Urothelium cell line (cell line): ENCODE results near the gene FETUB.

Experiments
- DNase-seq: peaks from one replicate; pipeline ENCODE4 v3.0.0; 2011; ENCODE audit warnings: low spot score, mixed read lengths
- FAIRE-seq: peaks from 2 replicates; lab custom pipeline; 2011; peaks lifted over from hg19 to GRCh38; lab: Jason Lieb, UNC

FETUB gene

GRCh38 chr3:186612721-186613636, 27.2 kb upstream of the FETUB start, which contains the start of gene AHSG:
Gene AHSG, plus strand, starts transcription at chr3:186613060. Its CDS starts 82 bp downstream, at chr3:186613142.
- DNase-seq: no peak
- FAIRE-seq: no peak

DNA sequence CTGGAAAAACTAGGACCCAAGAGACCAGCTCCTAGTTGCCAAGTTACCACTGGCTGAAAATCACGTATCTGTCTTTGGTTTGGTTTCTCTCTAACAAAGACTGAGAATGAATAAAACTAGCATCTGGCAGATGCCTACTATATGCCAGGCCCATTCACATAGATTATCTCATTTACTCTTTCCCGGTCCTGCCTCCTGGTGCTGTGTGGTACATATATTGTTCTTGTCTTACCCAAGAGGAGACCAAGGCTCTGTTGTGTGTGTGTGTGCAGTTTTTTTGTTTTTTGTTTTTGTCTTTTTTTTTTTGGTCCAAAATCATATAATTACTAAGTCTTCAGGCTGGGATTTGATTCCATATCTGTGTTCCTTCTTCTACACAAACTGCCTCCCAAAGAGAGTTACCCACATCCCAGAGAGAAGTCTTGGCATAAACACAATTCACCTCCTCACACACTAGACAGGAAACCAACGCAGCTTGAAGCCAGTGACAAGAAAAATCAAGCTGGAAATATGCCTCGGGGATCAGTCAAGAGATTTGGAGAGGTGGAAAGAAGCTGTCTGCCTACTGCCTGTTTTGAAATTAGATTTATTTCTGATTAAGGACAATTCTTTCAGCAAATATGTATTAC, 26.4 kb upstream of the FETUB start:
- FAIRE-seq: no peak

GRCh38 chr3:186614266-186614596, 26.0 kb upstream of the FETUB start:
- DNase-seq (no peak), FAIRE-seq (no peak)

More for the DNA sequence above, 26.4 kb upstream of the FETUB start:
- DNase-seq: no peak

- peak; percentile 86 for DNase-seq
- peak; percentile 85 for FAIRE-seq
Measured at GRCh38 chr3:186614597-186615483, 25.4 kb upstream of the FETUB start.

DNA sequence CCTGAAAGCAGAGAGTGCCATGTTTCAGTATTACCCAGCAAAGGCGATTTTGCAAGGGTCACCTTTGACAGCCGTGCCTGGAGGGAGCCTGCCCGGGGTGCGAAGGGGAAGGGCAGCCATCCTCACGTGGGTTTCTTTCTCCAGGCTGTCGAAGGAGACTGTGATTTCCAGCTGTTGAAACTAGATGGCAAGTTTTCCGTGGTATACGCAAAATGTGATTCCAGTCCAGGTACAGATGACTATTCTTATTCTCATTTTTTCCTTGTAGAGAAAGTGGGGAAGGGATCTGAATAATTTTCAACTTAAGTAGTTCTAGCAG, 23.9 kb upstream of the FETUB start:
- FAIRE-seq (no peak), DNase-seq (no peak)

- DNase-seq: peak; percentile 95
- FAIRE-seq: peak; percentile 87
Measured at GRCh38 chr3:186617036-186617946, 22.9 kb upstream of the FETUB start.

DNA sequence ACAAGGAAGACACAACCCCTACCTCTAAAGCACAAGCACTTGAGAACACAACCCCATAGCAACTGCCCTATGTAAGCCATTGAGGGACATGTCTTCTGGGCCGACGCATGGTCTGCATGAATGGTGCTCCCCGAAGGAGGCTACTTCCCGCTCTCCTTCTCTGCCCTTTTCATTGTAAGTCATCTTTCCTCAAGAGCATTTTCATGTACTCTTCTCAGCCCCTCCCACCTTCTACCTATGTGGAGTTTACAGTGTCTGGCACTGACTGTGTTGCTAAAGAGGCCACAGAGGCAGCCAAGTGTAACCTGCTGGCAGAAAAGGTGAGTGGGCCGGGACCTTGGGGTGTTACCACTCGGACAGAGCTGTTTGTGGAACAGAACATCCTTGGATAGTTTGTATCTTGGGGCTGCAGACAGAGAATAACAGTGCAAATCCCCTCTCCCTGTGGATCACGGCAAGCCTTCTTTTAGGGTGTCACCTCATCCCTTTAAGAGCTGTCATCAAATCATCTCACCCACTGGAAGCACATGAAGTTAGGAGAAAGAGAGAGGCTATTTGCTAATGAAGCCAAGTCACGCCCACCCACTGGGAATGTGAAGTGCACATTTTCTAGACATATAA, 21.8 kb upstream of the FETUB start:
- DNase-seq (no peak), FAIRE-seq (no peak)

GRCh38 chr3:186619787-186620212, 20.4 kb upstream of the FETUB start:
- DNase-seq (no peak), FAIRE-seq (no peak)

DNA sequence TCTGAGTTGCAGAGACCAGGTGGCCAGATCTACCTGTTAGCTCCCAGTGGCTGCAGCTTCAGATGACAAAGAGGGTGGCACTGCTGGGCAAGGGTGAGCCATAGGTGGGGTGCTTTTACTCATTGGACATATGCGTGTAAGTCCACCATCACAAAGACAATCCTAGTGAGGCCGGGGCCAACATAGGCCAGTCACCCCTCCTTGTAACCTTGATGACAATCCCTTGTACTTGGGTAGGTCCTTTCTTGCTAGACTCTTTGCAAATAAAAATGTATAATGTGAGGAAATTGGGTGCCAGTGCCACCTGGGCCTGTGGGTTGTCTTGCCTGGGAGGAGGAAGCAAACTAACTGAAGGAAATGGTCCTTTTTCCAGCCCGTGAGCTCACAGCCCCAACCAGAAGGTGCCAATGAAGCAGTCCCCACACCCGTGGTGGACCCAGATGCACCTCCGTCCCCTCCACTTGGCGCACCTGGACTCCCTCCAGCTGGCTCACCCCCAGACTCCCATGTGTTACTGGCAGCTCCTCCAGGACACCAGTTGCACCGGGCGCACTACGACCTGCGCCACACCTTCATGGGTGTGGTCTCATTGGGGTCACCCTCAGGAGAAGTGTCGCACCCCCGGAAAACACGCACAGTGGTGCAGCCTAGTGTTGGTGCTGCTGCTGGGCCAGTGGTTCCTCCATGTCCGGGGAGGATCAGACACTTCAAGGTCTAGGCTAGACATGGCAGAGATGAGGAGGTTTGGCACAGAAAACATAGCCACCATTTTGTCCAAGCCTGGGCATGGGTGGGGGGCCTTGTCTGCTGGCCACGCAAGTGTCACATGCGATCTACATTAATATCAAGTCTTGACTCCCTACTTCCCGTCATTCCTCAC, 19.7 kb upstream of the FETUB start:
- DNase-seq (no peak), FAIRE-seq (no peak)

DNA sequence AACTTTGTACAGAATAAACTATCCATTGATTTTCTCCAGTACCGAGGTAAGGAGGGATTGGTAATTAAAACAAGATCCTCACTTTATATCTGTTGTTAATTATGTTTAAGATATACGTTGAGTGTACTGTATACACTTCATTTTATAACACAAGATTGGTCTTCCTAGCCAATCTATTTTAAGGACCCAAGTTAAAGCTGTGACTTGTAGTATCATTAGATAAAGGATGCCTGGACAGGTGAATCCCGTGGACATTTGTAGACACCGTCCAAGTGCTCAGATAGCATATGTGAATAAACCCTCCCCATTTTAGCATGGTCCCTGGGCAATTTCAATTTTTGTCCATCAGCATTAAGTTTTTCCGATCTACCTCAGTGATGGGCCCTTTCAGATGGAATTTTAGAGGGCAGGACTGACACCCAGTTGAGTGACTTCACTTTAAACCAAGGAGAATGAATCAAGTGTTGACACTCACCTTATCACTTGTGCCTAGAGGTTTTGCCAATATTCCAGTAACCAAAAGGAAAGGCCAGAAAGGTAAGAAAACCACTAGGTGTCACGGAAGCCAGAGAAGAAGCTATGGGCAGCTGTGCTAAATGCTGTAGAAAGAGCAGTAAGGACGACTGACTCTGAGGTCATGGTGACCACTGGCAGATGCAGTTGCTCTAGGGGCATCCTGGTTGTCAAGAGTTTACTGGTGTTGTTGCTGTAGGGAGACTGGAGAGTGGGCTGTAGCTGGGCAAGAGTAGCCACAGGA, 18.1 kb upstream of the FETUB start:
- FAIRE-seq (no peak), DNase-seq (no peak)

- DNase-seq: no peak
- no peak for FAIRE-seq
Measured at GRCh38 chr3:186622651-186623310, 17.4 kb upstream of the FETUB start.

- DNase-seq (no peak), FAIRE-seq (no peak)
Measured at GRCh38 chr3:186624598-186624997, 15.6 kb upstream of the FETUB start.

GRCh38 chr3:186625600-186626042, 14.6 kb upstream of the FETUB start:
- FAIRE-seq: no peak
- DNase-seq: no peak

DNA sequence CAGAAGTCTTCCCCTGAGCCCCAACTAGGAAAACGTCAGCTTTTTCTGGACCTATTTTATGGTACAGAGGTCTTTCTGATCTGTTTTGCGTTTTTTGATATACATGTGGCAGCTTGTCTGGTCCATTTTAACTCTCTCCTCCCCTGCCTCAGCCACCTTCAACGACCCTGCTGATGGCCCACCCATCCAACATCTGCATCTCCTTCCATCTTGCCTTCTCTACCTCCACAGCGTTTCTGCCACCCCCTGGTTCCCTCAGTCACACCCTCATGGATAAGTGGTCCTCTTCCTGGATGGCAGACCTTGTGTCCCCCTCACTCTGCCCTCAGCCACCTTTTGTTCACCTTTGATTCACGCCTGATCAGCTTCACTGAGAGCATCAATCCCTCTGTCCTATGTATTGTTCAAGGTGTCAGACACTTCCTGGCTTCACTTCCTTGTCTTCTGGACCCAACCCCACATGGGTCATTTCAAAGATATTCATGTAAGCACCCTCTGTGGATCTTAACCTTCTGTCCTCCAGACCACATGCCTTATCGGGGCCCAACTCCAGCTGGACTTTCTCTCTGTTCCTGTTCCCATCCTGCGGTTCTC, 13.8 kb upstream of the FETUB start:
- FAIRE-seq: no peak

GRCh38 chr3:186627852-186628414, 12.3 kb upstream of the FETUB start:
- DNase-seq: no peak
- no peak for FAIRE-seq

More for the DNA sequence above, 13.8 kb upstream of the FETUB start:
- DNase-seq: no peak

DNA sequence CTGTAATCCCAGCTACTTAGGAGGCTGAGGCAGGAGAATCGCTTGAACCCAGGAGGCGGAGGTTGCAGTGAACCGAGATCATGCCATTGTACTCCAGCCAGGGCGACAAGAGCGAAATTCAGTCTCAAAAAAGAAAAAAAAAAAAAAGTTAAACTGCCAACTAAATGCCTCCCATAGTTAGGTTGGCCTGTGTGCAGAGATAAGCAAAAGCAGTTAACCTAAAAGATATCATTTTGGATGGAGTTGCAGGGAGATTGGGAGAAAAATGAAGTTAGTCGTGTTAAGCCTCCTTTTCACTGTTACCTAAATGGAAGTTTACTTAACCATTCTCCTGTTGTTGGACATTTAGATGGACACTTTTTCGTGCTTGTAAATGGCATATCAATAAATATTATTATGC, 11.4 kb upstream of the FETUB start:
- FAIRE-seq: no peak
- DNase-seq: no peak
